ENCODE measurements around the gene DNHD1.

GRCh38 chr11:6545917-6546605, 49.0 kb downstream of the DNHD1 start:
- no peak for TF ChIP-seq CTCF (IDR thresholded peaks at IDR 0.05; ENCODE audit: low read depth, low read length, poor library complexity, severe bottlenecking)
- TF ChIP-seq EZH2phosphoT487 (IDR thresholded peaks at IDR 0.05; ENCODE audit: borderline replicate concordance, low read length): no peak

Data from DOHH2 (cell line).